Neural progenitor cell (in vitro differentiated cells): ENCODE results near the gene CDC42SE2.

ENCODE experiments used
- EZH2 ChIP-seq: fragments of 200-600 bp; sonication (generic); IDR thresholded peaks from 2 replicates; pipeline ENCODE4 v1.6.1; 2017; ENCODE audit warnings: antibody characterized with exemption, mild to moderate bottlenecking, moderate library complexity
- TF ChIP-seq, protein P1 (sequence below): fragments of 200-600 bp; sonication (generic); IDR thresholded peaks from 2 replicates; pipeline ENCODE4 v1.5.1; 2017; ENCODE audit warnings: antibody characterized with exemption, mild to moderate bottlenecking

DNA sequence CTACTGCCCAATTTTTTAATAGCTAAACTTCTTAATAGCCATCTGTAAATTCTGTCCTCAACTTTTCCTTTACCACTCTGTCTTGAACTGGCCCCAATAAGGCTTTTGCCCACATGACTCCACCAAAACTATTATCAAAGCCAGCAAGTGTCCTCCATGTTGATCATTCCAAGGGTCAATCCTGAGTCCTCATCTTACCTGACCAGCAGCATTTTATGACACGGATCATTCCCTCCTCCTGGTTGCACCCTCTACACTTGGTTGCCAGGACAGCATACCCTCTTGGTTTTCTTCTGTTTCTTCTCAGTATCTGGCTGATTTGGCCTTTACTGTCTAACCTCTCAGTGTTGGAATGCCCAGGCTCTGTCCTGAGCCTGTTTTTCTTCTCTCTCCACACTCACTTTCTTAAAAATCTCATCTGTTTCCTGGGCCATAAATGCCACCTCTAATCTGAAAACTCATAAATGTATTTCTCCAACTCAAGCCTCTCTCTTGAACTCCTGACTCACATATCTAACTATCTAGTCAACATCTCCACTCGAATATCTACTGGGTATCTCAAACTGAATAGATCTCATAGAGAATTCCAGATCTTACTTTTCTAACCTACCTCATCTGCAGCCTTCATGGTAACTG lies 40.0 kb upstream of the CDC42SE2 start:
- TF ChIP-seq, protein P1, sequence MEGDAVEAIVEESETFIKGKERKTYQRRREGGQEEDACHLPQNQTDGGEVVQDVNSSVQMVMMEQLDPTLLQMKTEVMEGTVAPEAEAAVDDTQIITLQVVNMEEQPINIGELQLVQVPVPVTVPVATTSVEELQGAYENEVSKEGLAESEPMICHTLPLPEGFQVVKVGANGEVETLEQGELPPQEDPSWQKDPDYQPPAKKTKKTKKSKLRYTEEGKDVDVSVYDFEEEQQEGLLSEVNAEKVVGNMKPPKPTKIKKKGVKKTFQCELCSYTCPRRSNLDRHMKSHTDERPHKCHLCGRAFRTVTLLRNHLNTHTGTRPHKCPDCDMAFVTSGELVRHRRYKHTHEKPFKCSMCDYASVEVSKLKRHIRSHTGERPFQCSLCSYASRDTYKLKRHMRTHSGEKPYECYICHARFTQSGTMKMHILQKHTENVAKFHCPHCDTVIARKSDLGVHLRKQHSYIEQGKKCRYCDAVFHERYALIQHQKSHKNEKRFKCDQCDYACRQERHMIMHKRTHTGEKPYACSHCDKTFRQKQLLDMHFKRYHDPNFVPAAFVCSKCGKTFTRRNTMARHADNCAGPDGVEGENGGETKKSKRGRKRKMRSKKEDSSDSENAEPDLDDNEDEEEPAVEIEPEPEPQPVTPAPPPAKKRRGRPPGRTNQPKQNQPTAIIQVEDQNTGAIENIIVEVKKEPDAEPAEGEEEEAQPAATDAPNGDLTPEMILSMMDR, result no peak
- no peak for TF ChIP-seq EZH2
